Parathyroid adenoma (tissue), 2 donors: ENCODE measurements around the gene PPP1R14B.

Experiments used
- H2AFZ ChIP-seq: fragments of 300-600 bp; sonication (generic); one replicate; pipeline ENCODE4 v1.7.0; 2017; ENCODE audit warnings: antibody characterized with exemption, mild to moderate bottlenecking
- H3K27ac ChIP-seq: fragments of 300-600 bp; sonication (generic); one replicate; pipeline ENCODE4 v1.7.0; 2017
- H3K27me3 ChIP-seq: fragments of 300-600 bp; sonication (generic); one replicate; pipeline ENCODE4 v1.7.0; 2017; ENCODE audit warnings: low read length; ENCODE audit not compliant: control insufficient read depth, insufficient read depth
- H3K36me3 ChIP-seq: fragments of 300-600 bp; sonication (generic); one replicate; pipeline ENCODE4 v1.7.0; 2017; ENCODE audit warnings: low read length; ENCODE audit not compliant: control insufficient read depth, insufficient read depth
- H3K4me1 ChIP-seq: fragments of 300-600 bp; sonication (generic); one replicate; pipeline ENCODE4 v1.7.0; 2017; ENCODE audit warnings: control low read depth
- H3K4me2 ChIP-seq: fragments of 300-600 bp; sonication (generic); one replicate; pipeline ENCODE4 v1.7.0; 2017; ENCODE audit warnings: low read length
- H3K4me3 ChIP-seq: fragments of 300-600 bp; sonication (generic); one replicate; pipeline ENCODE4 v1.7.0; 2017; ENCODE audit warnings: low read depth, low read length
- H3K79me2 ChIP-seq: fragments of 300-600 bp; sonication (generic); one replicate; pipeline ENCODE4 v1.7.0; 2017; ENCODE audit warnings: control low read depth
- H3K9ac ChIP-seq: fragments of 300-600 bp; sonication (generic); one replicate; pipeline ENCODE4 v1.7.0; 2017; ENCODE audit warnings: mild to moderate bottlenecking
- H3K9me3 ChIP-seq: fragments of 300-600 bp; sonication (generic); one replicate; pipeline ENCODE4 v1.7.0; 2017; ENCODE audit warnings: low read length; ENCODE audit not compliant: control insufficient read depth
- CTCF ChIP-seq: fragments of 300-600 bp; sonication (generic); IDR thresholded peaks from one replicate; pipeline ENCODE4 v1.7.0; 2017; ENCODE audit warnings: antibody characterized with exemption, mild to moderate bottlenecking
- donor health status: primary hyperparathyroidism.

Gene PPP1R14B

GRCh38 chr11:64281957-64282770 lies 35.4 kb upstream of the PPP1R14B start:
- Histone ChIP-seq H3K27me3 (no peaks in the 10 kb centered on the region), H3K79me2 (peaks cover 24% of the 10 kb centered on the region), H3K36me3 (no peaks in the 10 kb centered on the region), H2AFZ (no peak overlapping the region), H3K4me2 (no peak overlapping the region), H3K4me3 (no peak overlapping the region), H3K9me3 (no peaks in the 10 kb centered on the region), H3K9ac (no peak overlapping the region), H3K27ac (no peak overlapping the region), H3K4me1 (peaks cover 6% of the 10 kb centered on the region)
- TF ChIP-seq CTCF, result no peak

DNA sequence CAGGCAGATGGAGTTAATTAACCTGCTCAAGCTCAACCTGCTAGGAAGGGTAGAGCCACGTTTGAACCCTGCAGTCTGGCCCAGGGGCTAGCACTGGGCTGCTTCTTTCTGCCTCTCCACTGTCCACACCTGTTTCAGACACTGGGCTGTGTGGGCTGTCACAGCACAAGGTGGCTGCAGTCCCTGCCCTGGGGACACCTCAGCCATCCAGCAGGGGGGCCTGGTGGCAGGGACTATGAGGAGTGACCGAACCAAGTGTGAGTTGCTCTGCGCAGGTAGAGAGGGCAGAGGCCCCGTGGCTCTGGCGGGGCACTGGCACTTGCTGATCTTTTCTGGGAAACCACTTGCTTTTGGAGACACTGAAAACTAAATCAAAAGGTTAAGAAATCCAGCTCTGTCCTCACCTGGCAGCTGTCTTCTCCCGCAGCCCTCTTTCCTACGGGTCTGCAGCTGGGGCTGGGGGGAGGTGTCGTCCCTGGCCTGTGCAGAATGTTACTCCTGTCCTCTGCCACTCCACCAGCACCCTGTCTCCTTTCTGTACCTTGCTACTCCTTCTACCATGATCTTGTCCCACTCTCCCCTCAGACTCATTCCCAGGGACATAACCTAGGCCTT lies 31.9 kb upstream of the PPP1R14B start:
- peaks cover 2% of the 10 kb centered on the region for H3K4me1 ChIP-seq
- no peak for TF ChIP-seq CTCF

DNA sequence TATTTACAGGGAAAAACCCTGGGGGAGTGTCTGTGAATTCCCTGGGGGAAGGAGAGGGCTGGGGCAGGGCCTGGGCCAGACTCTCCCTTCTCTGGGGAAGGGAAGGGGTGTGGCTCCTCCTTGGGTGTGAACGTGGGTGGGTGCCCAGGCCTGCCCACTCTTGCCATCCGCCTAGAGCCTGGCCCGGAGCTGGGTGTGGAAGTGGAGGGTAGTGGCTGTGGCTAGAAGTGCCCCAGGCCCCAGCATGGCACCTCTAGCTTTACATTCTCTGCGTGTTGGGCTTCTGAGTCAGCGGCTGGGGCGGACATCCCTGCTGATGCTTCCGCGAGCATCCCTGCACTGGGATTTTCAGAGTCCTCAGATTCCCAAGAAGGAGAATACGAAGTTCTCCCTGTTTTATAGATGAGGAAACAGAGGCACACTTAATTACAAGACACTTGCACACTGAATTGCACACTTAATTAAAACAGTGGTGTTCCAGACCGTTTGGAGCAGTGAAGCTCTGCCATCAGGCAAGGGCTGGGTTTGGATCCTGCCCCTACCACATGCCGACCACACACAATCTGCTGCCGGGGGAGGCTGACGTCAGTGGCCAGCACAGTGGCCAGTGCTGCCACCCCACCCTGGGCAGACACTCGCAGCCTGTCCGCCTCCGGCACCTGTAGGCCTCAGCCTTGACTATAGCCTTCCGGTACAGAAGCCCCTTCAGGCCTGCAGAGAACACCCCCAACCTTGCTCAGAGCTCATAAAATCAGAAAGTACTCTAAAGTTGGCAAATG lies 30.1 kb upstream of the PPP1R14B start:
- H3K4me3 ChIP-seq, result no peak overlapping the region
- H3K9me3 ChIP-seq, result no peaks in the 10 kb centered on the region
- H3K27ac ChIP-seq, result no peak overlapping the region
- TF ChIP-seq CTCF, result no peak
- H3K27me3 ChIP-seq, result no peaks in the 10 kb centered on the region
- no peaks in the 10 kb centered on the region for H3K4me1 ChIP-seq
- no peak overlapping the region for H3K9ac ChIP-seq
- H3K36me3 ChIP-seq, result no peaks in the 10 kb centered on the region
- H2AFZ ChIP-seq, result no peak overlapping the region
- peaks cover 5% of the 10 kb centered on the region for H3K79me2 ChIP-seq
- no peak overlapping the region for H3K4me2 ChIP-seq

More for the DNA sequence above, 31.9 kb upstream of the PPP1R14B start:
- Histone ChIP-seq H2AFZ (no peak overlapping the region), H3K4me3 (no peak overlapping the region), H3K36me3 (no peaks in the 10 kb centered on the region), H3K4me2 (no peak overlapping the region), H3K27ac (no peak overlapping the region), H3K9me3 (no peaks in the 10 kb centered on the region), H3K79me2 (peaks cover 16% of the 10 kb centered on the region), H3K9ac (no peak overlapping the region), H3K27me3 (no peaks in the 10 kb centered on the region)

GRCh38 chr11:64275841-64276240 lies 29.1 kb upstream of the PPP1R14B start:
- no peak overlapping the region for H3K4me2 ChIP-seq
- H3K4me1 ChIP-seq, result no peaks in the 10 kb centered on the region
- no peak overlapping the region for H3K9ac ChIP-seq
- H3K4me3 ChIP-seq, result no peak overlapping the region
- H3K9me3 ChIP-seq, result no peaks in the 10 kb centered on the region
- no peak overlapping the region for H3K27ac ChIP-seq
- H2AFZ ChIP-seq, result no peak overlapping the region
- no peaks in the 10 kb centered on the region for H3K79me2 ChIP-seq
- no peak for TF ChIP-seq CTCF
- no peaks in the 10 kb centered on the region for H3K36me3 ChIP-seq
- no peaks in the 10 kb centered on the region for H3K27me3 ChIP-seq
